ENCODE data around the gene FSTL1.

FSTL1 gene

GRCh38 chr3:120348991-120349854, 101.6 kb downstream of the FSTL1 start, which contains the start of gene LRRC58:
Gene LRRC58, minus strand, starts transcription at chr3:120349354. Its CDS starts 111 bp downstream, at chr3:120349243.
- peak within 1 kb of the TSS; percentile 92 for H3K27ac ChIP-seq
- TF ChIP-seq ZFX (IDR thresholded peaks at IDR 0.05; ENCODE audit: borderline replicate concordance) (no peak), CTCF (IDR thresholded peaks at IDR 0.05) (peak; percentile 66)

- peak overlapping the region; percentile 92 for H3K27ac ChIP-seq
- no peak for TF ChIP-seq ZFX (IDR thresholded peaks at IDR 0.05; ENCODE audit: borderline replicate concordance)
- no peak for TF ChIP-seq CTCF (IDR thresholded peaks at IDR 0.05)
These were observed 102.5 kb downstream of the FSTL1 start for GRCh38 chr3:120348065-120348990.

- H3K27ac ChIP-seq = no peak overlapping the region
- TF ChIP-seq CTCF (IDR thresholded peaks at IDR 0.05) (no peak), ZFX (IDR thresholded peaks at IDR 0.05; ENCODE audit: borderline replicate concordance) (no peak)
These were observed 106.4 kb downstream of the FSTL1 start for GRCh38 chr3:120344349-120344748.

All from 22Rv1 (cell line).